ENCODE results near the gene ZSCAN2.

The ZSCAN2 gene

DNA sequence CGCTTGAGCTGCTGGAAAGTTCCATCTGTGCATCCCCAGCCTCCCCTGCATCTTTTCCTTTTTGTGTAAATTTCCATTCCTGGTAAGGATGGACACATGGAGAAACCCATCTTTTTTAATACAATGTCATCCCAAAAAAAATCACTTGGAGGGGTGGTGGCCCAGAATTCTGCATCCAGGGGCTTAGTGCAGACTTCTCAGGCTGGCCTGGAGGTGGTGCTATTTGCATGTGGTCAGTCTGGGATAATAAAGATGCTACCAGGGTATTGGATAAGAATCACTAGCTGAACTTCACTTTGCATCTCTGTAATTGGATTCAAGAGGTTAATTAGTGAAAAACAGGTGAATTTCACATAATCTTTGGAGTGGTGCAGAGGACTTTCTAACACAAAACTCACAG is 1.8 kb upstream of the ZSCAN2 start:
- peak; percentile 45 to 50 (median 47) for DNase-seq

DNA sequence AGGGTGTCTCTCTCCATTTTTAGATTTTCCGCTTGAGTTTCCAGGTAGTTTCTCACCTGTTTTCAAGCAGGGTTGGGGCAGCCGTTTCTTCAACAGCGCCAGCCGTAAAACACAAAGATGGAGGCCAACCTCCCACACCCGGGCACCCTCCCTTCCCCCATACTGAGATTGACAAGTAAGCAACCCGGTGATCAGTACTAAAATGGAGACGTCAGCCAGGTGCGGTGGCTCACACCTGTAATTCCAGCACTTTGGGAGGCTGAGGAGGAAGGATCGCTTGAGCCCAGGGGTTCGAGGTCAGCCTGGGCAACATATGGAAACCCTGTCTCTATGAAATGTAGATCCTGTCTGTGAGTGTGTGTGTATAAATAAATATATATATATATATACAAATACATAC is 903 bp upstream of the ZSCAN2 start:
- DNase-seq: no peak

- DNase-seq: peak; percentile 93 to 95 (median 95)
These were observed 500 bp upstream of the ZSCAN2 start for GRCh38 chr15:84600331-84600686.

GRCh38 chr15:84601555-84601838 is 688 bp downstream of the ZSCAN2 start:
- DNase-seq: no peak

DNA sequence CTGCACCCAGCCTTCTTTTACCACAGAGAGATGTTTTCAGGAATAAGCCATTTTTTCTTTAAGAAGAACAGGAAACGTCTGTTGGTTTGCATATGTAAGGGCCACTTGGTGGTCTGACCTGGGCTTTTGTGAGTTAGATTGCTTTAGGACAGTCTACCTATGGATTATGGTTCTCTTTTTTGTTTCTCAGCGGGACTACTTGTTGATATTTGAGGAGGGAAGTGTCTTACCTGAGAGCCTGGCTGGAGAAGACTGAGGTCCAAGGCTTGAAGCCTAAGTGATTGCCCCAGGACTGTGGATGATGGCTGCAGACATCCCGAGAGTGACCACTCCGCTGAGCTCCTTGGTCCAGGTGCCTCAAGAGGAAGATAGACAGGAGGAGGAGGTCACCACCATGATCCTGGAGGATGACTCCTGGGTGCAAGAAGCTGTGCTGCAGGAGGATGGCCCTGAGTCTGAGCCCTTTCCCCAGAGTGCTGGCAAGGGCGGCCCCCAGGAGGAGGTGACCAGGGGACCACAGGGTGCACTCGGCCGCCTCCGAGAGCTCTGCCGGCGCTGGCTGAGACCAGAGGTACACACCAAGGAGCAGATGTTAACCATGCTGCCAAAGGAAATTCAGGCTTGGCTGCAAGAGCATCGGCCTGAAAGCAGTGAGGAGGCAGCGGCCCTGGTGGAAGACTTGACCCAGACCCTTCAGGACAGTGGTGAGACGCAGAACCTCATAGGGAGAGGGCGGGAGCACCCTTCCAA is 3.0 kb downstream of the ZSCAN2 start:
- DNase-seq: no peak

DNA sequence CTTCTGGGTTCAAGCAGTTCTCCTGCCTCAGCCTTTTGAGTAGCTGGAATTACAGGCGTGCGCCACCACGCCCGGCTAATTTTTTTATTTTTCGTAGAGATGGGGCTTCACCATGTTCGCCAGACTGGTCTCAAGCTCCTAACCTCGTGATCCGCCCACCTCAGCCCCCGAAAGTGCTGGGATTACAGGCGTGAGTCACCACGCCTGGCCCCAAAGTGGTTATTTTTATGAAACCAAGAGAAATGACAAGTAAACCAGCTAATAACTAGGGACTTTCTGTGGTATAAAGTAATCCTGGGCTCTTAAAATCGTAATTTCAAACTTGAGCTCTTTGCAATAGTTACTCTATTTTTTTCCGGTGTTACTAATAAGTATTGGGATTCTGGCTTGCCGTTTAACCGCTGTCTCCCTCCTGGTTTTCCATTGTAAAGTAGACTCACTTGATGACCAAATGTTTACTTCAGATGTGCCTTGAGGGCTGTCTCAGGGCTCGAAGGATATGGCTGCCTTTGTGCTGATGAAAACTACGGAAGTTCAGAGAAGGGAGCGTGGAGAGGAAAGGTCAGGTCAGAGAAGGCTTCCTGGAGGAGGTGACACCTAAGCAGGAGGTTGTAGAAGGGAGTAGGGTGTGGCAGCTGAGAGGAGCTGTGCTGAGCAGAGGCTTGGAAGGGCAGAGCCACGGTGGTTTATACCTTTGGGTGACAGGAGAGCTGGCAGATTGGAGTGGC is 4.2 kb downstream of the ZSCAN2 start:
- peak in 2 of 3 donors; percentile 15 to 29 for DNase-seq

DNA sequence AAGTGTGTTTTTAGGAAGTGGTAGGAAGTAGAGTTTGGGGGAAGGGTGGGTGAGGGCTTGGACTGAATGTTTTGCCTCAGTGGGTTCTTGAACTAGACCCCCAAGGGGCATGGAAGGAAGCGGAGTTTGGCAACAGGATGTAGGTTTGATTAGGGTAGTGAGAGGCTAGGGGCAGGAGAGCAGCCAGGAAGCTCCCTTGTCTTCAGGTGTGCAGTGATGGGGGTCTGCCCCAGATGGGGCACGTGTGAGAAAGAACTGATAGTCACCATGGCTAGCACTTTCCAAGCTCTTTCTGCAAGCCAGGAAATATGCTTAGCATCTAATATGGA is 4.7 kb downstream of the ZSCAN2 start:
- DNase-seq: no peak

DNA sequence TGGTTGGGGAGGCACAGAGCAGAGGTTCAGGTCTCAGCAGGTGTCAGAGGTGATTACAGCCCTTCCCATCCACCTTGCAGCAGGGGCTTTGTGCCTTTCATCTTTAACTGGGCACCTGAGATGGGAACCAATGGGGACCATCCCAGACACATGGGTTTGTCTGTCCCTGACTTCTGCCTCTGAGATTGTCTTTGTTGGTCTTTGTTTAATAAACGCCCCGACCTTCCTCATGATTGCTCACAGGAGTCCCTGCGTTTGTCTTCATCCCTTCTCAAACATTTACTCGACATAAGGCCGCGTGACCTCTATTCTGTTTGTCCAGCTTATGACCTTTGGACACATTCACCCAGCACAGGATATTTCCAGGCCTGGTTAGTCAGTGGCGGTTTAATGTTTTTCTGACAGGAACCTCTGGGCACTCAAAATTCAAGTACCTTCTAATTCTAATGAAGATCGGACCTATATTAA is 5.9 kb downstream of the ZSCAN2 start:
- DNase-seq: no peak

DNA sequence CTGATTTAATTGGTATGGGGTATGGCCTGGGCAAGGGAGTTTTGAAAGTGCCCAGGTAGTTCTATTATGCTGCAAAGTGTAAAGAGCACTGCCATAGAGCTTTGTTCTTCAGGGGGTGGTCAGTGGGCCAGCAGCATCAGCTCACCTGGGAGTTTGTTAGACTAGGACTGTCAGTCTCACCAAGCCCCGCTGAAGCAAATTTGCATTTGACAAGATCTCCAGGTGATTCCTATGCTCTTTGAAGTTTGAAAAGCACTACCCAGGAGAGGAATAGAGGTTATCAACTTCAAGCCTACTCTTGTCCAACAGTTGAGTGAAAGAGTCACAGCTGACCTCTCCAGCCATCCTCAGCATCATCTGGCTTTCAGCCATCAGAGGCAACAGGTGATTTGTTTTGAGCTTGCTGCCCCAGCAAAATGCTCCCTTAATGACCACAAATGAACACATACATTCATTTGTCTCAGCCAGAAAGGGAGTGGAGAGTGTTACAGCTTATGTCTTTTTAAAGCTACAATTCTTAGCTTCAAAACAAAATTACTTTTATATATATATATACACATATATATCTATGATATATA is 8.0 kb downstream of the ZSCAN2 start:
- DNase-seq: no peak

- DNase-seq: no peak
These were observed 9.2 kb downstream of the ZSCAN2 start for GRCh38 chr15:84609818-84610525.

DNA sequence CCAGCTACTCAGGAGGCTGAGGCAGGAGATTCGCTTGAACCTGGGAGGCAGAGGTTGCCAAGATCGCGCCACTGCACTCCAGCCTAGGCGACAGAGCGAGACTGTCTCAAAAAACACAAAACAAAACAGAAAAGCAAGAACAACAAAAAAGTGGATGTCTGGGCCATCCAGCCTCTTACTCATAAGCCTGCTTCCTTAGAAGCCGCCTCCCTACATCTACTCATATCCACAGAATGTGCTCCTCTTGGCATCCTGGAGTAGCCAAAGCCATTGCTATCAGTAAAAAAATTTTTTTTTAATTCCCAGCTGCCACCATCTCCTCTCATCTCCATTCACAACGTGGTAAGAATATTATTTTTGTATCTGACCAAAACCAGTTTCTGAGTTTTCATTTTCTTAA is 10.8 kb downstream of the ZSCAN2 start:
- no peak for DNase-seq

DNA sequence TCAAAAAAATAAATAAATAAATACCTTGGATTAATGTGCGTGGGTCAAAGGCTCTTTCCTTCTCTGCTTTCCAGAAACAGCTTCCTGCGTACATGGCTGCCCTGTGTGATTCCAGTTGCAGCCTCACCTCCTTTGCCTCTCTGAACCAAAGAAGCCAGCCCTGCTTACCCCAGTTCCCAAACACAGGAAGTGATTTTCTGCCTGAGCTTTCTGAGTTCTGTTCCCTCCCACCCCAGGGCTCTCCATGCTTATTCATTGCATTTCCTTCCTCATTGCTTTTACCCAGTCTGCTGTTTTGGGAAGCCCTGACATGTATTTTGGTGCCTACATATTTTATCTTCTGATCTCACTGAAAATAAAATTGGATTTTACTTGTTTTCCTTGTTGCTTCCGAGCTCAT is 15.4 kb downstream of the ZSCAN2 start:
- DNase-seq: peak; percentile 81 to 83 (median 82)

DNA sequence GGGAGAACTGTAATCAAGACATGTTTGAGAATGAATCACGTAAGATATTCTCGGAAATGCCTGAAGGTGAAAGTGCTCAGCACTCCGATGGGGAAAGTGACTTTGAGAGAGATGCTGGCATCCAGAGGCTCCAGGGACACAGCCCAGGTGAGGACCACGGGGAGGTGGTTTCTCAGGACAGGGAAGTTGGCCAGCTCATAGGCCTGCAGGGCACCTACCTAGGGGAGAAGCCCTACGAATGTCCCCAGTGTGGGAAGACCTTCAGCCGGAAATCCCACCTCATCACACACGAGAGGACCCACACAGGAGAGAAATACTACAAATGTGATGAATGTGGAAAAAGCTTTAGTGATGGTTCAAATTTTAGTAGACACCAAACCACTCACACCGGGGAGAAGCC is 19.8 kb downstream of the ZSCAN2 start:
- DNase-seq: no peak

DNA sequence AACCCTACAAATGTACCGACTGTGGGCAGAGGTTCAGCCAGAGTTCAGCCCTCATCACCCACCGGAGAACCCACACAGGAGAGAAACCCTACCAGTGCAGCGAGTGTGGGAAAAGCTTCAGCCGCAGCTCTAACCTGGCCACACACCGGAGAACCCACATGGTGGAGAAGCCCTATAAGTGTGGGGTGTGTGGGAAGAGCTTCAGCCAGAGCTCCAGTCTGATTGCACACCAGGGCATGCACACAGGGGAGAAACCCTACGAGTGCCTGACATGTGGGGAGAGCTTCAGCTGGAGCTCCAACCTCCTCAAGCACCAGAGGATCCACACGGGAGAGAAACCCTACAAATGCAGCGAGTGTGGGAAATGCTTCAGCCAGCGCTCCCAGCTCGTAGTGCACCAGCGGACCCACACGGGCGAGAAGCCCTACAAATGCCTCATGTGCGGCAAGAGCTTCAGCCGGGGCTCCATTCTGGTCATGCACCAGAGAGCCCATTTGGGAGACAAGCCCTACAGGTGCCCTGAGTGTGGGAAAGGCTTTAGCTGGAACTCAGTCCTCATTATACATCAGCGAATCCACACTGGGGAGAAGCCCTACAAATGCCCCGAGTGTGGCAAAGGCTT is 20.7 kb downstream of the ZSCAN2 start:
- DNase-seq: no peak

- no peak for DNase-seq
These were observed 23.6 kb downstream of the ZSCAN2 start for GRCh38 chr15:84624359-84624758.

GRCh38 chr15:84625123-84625522 is 24.3 kb downstream of the ZSCAN2 start:
- DNase-seq: no peak

DNA sequence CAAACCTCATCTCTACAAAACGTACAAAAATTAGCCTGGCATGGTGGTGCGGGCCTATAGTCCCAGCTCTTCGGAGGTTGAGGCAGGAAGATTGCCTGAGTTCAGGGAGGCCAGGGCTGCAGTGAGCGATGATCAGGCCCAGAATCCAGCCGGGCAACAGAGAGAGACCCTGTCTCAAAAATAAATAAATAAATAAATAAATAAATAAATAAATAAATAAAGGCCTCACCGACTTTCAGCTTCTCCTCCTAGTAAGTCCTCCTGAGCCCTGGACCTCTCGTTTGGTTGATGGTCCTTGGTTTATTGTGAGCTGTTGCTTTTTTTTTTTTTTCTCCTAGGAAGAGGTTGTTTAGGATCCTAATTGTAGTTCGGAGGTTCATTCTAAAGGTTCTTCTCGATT is 28.2 kb downstream of the ZSCAN2 start:
- DNase-seq: no peak

DNA sequence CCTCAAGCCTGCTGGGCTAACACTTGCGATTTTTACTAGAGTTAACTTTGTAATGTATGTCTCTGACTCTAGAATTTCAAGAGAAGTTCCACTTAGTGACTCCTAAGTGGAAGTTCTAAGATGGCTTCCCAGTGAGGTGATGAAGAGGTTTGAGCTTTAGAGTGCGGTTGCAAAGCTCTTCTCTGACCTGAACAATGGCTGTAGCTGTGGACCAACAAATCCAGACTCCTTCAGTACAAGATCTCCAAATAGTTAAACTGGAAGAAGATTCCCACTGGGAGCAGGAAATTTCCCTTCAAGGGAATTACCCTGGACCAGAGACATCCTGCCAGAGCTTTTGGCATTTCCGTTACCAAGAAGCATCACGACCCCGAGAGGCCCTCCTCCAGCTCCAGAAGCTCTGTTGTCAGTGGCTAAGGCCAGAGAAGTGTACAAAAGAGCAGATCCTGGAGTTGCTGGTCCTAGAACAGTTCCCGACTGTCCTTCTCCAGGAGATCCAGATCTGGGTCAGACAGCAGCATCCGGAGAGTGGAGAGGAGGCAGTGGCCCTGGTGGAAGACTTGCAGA is 31.0 kb downstream of the ZSCAN2 start:
- DNase-seq: no peak

GRCh38 chr15:84633311-84634227 is 32.8 kb downstream of the ZSCAN2 start:
- peak; percentile 63 to 80 (median 67) for DNase-seq

DNA sequence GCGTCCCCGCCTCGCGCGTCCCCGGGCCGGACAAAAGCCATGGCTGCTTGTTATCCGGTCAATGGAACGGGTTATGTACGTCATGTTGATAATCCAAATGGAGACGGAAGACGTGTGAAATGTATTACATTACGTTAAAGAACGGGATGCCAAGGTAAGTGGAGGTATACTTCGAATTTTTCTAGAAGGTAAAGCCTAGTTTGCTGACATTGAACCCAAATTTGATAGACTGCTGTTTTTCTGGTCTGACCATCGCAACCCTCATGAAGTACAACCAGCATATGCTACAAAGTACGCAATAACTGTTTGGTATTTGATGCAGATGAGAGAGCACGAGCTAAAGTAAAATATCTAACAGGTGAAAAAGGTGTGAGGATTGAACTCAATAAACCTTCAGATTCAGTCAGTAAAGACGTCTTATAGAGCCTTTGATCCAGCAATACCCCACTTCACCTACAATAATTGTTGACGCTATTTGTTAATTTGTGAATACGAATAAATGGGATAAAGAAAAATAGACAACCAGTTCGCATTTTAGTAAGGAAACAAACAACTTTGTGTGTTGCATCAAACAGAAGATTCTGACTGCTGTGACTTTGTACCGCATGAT is 33.5 kb downstream of the ZSCAN2 start:
- DNase-seq: no peak

- DNase-seq: no peak
These were observed 37.3 kb downstream of the ZSCAN2 start for GRCh38 chr15:84638103-84638502.
